ENCODE data around the gene PTX3.

PTX3 gene
- 0 to 0.42 (median 0) reads per million in 9 experiments for total RNA-seq

DNA sequence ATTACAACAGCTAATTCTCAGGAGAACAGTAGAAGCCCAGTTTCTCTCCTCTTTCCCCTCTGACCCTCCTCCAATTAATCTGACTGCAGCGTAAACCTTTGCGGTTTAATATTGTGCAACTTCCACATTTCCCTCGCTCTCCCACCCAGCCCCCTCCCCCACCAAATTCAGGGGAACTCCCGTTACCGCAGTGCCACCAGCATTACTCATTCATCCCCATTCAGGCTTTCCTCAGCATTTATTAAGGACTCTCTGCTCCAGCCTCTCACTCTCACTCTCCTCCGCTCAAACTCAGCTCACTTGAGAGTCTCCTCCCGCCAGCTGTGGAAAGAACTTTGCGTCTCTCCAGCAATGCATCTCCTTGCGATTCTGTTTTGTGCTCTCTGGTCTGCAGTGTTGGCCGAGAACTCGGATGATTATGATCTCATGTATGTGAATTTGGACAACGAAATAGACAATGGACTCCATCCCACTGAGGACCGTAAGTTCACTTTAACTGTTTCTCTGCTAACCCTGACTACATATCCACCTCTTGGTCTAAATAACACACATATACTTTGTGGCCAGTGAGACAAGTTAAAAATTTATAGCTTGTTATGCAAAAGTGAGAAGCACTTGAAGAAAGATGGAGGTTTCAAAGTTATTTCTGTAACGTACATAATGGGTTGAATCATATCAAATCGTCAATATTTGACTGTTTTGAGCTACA lies at the start of gene PTX3:
Gene PTX3, plus strand, starts transcription at position 268 of the 709 bp plus-strand sequence. Its CDS starts 84 bp downstream, at position 352.
- Mint-ChIP-seq H3K9me3 (peaks cover 0 to 2% of the 10 kb centered on the region in 2 donors), H3K27me3 (peaks cover 31 to 39% of the 10 kb centered on the region in 2 donors), H3K4me3 (no peak within 1 kb of the TSS), H3K4me1 (ENCODE audit: low read depth in 2 of 2) (peaks cover 3 to 6% of the 10 kb centered on the region in 2 donors), H3K27ac (no peak within 1 kb of the TSS), H3K36me3 (ENCODE audit: insufficient read depth) (no peaks in the 10 kb centered on the region)
- ATAC-seq (replicated peaks) (no peak), DNase-seq (no peak)

DNA sequence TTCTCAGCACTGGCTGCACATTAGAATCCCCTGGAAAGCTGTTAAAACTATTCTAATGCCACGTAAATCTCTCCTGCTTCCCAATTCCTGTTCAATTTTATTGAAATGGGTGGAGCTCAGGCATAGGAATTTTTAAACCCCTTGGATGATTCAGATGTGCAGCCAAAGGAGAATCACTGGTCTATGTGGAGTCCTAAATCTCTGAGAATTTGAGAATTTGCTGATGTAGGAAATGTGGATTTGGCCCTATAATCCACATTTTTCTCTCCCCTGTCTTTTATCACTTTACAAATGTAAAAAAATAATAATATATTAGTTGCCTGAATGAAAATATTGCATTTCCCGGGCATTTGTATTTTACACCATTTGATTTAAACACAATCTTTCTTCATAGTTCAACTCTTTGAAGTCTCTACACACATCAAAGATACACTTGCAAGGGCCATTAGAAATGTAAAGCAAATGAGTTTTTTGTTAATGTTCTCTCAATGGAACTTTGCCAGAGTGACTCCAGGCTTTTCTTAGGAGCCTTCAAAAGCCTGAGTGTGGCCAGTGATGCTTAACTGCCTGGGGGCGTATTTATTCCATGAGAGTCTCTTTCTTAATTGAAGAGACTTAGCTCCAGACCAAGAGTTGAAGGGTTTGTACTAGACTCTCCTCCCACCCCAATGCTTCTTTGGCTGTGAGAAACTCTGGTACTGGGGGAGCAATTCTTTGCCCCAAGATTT lies 48.8 kb upstream of the PTX3 start:
- Mint-ChIP-seq H3K27ac (no peak overlapping the region), H3K36me3 (ENCODE audit: insufficient read depth) (no peaks in the 10 kb centered on the region), H3K27me3 (no peaks in the 10 kb centered on the region), H3K4me1 (ENCODE audit: low read depth in 2 of 2) (no peaks in the 10 kb centered on the region), H3K4me3 (no peak overlapping the region), H3K9me3 (no peaks in the 10 kb centered on the region)
- no peak for ATAC-seq (replicated peaks)
- DNase-seq, result no peak

DNA sequence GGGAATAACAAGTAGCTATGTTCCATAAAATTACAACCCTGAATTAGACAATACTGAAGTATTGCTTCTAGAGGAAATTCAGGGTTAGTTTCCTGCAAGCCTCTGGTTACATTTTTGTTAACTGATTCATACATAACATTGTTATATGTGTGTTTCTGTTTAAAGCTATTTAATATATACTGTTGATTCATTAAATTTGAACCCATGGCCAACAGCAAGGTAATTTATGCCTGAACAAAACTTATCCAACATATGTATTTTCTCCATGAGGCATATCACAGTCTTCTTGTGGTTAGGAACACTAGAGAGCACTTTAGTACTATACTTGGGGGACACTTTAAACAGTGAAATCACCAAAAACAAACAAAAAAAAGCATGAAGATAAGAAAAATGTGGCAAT lies 47.7 kb upstream of the PTX3 start:
- H3K9me3 Mint-ChIP-seq, result no peaks in the 10 kb centered on the region
- no peaks in the 10 kb centered on the region for H3K36me3 Mint-ChIP-seq (ENCODE audit: insufficient read depth)
- ATAC-seq (replicated peaks) (no peak), DNase-seq (no peak)
- H3K4me1 Mint-ChIP-seq (ENCODE audit: low read depth in 2 of 2), result no peaks in the 10 kb centered on the region
- no peaks in the 10 kb centered on the region for H3K27me3 Mint-ChIP-seq
- no peak overlapping the region for H3K27ac Mint-ChIP-seq
- H3K4me3 Mint-ChIP-seq, result no peak overlapping the region

DNA sequence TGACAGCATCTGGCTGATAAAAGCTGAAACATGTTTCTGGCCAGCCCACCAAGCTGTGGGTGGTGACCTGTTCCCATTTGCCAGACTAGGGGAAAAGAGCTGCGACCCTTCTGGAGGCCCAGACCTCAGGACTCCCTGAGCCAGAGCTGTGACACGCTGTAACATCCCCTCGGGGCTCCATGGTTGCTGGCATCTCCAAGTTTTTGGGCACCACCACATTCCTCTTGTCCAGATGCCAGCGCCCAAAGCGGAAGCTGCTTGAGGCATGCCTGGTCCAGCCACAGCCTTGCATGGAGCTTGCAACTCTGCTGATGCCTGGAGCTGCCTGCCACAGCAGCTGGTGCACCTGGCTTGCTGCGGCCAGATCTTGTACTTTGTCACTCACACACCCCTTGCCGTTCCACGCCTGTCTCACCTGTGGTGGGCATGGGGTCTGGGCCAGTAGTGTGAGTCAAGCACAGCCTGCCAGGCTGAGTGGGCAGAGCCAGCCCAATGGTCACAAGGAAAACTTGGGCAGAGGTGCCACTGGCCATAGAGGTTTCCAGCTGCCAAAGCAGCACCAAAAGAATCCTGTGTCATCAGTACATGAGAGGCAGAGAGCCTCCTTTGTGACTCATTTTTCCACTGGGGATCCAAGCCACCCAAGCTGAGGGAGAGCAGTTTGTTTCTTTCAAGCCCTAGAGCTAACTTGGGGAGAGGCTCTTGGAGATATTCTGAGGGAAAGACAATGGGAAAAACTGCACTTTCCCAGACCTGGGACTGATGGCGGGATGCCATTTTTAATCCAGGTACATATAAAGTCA lies 45.7 kb upstream of the PTX3 start:
- no peaks in the 10 kb centered on the region for H3K9me3 Mint-ChIP-seq
- H3K4me3 Mint-ChIP-seq, result no peak overlapping the region
- no peak overlapping the region for H3K27ac Mint-ChIP-seq
- H3K27me3 Mint-ChIP-seq, result peaks cover 0 to under 1% of the 10 kb centered on the region in 2 donors
- H3K36me3 Mint-ChIP-seq (ENCODE audit: insufficient read depth), result no peaks in the 10 kb centered on the region
- no peaks in the 10 kb centered on the region for H3K4me1 Mint-ChIP-seq (ENCODE audit: low read depth in 2 of 2)
- no peak for DNase-seq
- ATAC-seq (replicated peaks), result no peak

DNA sequence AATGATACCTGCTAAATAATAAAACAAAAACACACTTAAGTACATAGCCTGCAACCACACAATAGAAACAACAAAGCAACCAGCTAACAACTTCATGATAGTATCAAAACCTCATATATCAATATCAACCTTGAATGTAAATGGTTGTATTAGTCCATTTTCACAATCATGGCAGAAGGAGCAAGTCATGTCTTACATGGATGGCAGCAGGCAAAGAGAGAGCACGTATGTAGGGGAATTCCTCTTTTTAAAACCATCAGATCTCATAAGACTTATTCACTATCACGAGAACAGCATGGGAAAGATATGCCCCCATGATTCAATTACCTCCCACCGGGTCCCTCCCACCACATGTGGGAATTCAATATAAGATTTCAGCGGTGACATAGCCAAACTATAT lies 44.5 kb upstream of the PTX3 start:
- H3K36me3 Mint-ChIP-seq (ENCODE audit: insufficient read depth), result no peaks in the 10 kb centered on the region
- no peaks in the 10 kb centered on the region for H3K4me1 Mint-ChIP-seq (ENCODE audit: low read depth in 2 of 2)
- DNase-seq (no peak), ATAC-seq (replicated peaks) (no peak)
- H3K27me3 Mint-ChIP-seq, result peaks cover 4 to 12% of the 10 kb centered on the region in 2 donors
- H3K9me3 Mint-ChIP-seq, result peaks cover 0 to 4% of the 10 kb centered on the region in 2 donors
- H3K4me3 Mint-ChIP-seq, result no peak overlapping the region
- H3K27ac Mint-ChIP-seq, result no peak overlapping the region

DNA sequence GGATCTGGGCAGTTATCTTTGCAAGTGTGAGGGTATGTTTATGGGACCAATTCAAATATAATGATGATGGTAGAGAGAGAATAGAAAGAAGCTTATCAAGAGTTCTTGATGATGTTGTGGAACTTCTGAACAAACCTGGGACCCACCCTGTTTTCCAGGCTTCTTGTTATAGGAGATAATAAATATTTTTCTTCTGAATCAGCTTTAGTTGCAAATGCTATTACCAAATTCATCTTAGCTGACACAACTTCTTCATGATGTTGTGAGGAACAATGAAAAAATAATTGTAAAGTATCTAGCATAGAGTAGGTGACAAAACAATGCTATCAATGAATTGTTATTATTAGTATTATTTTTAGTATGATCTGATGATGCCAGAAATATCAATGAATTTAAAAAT lies 43.5 kb upstream of the PTX3 start:
- Mint-ChIP-seq H3K27me3 (peaks cover 12 to 22% of the 10 kb centered on the region in 2 donors), H3K4me1 (ENCODE audit: low read depth in 2 of 2) (no peaks in the 10 kb centered on the region), H3K4me3 (no peak overlapping the region), H3K27ac (no peak overlapping the region), H3K36me3 (ENCODE audit: insufficient read depth) (no peaks in the 10 kb centered on the region), H3K9me3 (peaks cover 3 to 11% of the 10 kb centered on the region in 2 donors)
- ATAC-seq (replicated peaks) (no peak), DNase-seq (no peak)

DNA sequence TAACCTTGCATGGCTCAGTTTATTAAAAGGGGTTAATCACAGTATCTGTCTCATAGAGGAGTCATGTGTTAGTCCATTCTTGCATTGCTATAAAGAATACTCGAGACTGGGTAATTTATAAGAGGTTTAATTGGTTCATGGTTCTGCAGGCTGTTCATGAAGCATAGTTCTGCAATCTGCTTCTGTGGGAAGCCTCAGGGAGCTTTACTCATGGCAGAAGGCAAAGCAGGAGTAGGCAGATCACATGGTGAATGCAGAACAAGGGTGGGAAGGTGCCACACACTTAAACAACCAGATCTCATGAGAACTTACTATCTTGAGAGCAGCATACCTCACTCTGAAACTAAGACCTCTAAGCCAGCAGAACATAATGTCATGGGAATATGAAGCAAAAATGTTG lies 42.2 kb upstream of the PTX3 start:
- ATAC-seq (replicated peaks) (no peak), DNase-seq (no peak)
- H3K27me3 Mint-ChIP-seq, result peaks cover 12 to 22% of the 10 kb centered on the region in 2 donors
- no peak overlapping the region for H3K4me3 Mint-ChIP-seq
- H3K4me1 Mint-ChIP-seq (ENCODE audit: low read depth in 2 of 2), result no peaks in the 10 kb centered on the region
- peaks cover 3 to 11% of the 10 kb centered on the region in 2 donors for H3K9me3 Mint-ChIP-seq
- no peaks in the 10 kb centered on the region for H3K36me3 Mint-ChIP-seq (ENCODE audit: insufficient read depth)
- no peak overlapping the region for H3K27ac Mint-ChIP-seq

DNA sequence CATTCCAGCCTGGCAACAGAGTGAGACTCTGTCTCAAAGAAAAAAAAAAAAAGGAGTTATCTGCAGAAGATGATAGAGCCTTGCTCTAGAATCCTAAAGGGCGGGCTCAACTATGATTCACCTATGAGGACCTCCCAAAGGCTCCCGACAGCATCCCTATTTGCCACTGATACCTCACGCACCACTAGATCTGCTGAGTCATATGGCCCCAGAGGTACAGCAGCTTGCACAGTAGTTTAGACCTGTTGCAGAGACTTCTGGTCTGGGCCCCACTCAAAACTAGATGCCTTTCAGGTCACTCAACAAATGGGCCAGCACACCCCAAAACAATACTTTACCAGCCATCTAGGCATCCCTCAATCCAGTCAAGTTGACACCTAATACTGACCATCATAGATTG lies 38.1 kb upstream of the PTX3 start:
- H3K27ac Mint-ChIP-seq, result no peak overlapping the region
- no peak for ATAC-seq (replicated peaks)
- H3K9me3 Mint-ChIP-seq, result peaks cover 5 to 11% of the 10 kb centered on the region in 2 donors
- no peak for DNase-seq
- H3K27me3 Mint-ChIP-seq, result peaks cover 16 to 22% of the 10 kb centered on the region in 2 donors
- no peaks in the 10 kb centered on the region for H3K4me1 Mint-ChIP-seq (ENCODE audit: low read depth in 2 of 2)
- H3K36me3 Mint-ChIP-seq (ENCODE audit: insufficient read depth), result no peaks in the 10 kb centered on the region
- H3K4me3 Mint-ChIP-seq, result no peak overlapping the region

DNA sequence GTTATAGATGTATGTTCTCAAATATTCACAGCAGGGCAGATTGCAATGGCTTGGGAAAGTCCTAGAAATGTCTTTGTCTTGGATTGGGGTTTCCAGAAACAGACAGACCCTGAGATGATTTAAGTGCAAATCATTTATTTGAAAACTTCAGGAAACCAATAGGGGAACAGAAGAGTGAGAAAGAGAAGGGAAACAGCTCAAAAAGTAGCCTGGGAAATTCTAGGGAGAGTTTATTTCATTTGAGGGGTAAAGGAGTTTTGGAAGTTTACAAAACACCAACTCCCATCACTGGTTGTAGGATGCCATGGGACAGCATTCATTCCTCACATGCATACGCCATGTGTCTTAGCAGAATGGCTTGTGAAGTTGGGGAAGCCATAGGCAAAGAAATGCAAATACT lies 32.3 kb upstream of the PTX3 start:
- Mint-ChIP-seq H3K9me3 (peaks cover 0 to 9% of the 10 kb centered on the region in 2 donors), H3K4me1 (ENCODE audit: low read depth in 2 of 2) (no peaks in the 10 kb centered on the region), H3K27me3 (peaks cover 0 to 9% of the 10 kb centered on the region in 2 donors), H3K27ac (no peak overlapping the region), H3K4me3 (no peak overlapping the region), H3K36me3 (ENCODE audit: insufficient read depth) (no peaks in the 10 kb centered on the region)
- ATAC-seq (replicated peaks) (no peak), DNase-seq (no peak)

DNA sequence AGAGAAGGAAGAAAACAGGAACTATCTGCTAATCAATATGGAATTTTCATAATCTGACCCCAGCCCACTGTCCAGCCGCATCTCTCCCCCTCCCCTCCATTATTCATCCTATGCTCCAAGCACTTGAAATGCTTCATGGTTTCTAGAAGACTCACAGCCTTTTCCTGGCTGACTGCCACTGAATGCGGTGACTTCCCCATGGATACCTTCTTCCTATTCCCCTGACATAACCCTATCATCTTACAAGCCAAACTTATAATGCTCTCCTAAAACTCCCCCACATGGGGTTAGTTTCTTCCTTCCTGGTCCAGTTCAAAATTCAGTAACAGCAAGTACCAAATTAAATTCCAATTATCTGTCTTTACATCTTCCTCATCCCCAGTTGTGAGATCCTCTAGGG lies 31.2 kb upstream of the PTX3 start:
- H3K36me3 Mint-ChIP-seq (ENCODE audit: insufficient read depth), result no peaks in the 10 kb centered on the region

DNA sequence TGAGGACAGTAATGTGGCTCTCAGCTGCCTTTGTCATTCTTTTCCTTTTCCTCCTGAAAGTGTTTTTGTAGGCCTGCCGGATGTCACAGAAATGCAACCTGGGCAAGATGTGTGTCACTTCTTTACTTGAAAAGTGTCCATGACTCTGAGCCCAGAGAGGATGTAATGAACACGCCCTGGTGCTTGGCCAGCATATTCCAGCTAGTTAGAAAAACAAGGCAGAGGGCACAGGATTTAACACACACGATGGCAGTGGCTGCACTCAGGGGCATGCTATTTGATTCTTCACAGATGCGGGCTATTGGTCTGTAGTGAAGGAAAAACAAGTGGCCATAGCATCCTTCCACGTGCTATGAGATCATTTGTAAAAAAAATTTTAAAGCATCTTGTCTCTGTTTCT lies 30.3 kb upstream of the PTX3 start:
- Mint-ChIP-seq H3K36me3 (ENCODE audit: insufficient read depth) (no peaks in the 10 kb centered on the region), H3K4me1 (ENCODE audit: low read depth in 2 of 2) (no peaks in the 10 kb centered on the region), H3K27ac (no peak overlapping the region), H3K4me3 (no peak overlapping the region), H3K27me3 (peaks cover 0 to 9% of the 10 kb centered on the region in 2 donors), H3K9me3 (peaks cover 0 to 9% of the 10 kb centered on the region in 2 donors)
- no peak for ATAC-seq (replicated peaks)
- no peak for DNase-seq

More for the DNA sequence above, 31.2 kb upstream of the PTX3 start:
- no peak overlapping the region for H3K4me3 Mint-ChIP-seq
- ATAC-seq (replicated peaks), result no peak
- no peaks in the 10 kb centered on the region for H3K4me1 Mint-ChIP-seq (ENCODE audit: low read depth in 2 of 2)
- H3K27ac Mint-ChIP-seq, result no peak overlapping the region
- H3K9me3 Mint-ChIP-seq, result peaks cover 0 to 9% of the 10 kb centered on the region in 2 donors
- peaks cover 0 to 9% of the 10 kb centered on the region in 2 donors for H3K27me3 Mint-ChIP-seq
- DNase-seq, result no peak

DNA sequence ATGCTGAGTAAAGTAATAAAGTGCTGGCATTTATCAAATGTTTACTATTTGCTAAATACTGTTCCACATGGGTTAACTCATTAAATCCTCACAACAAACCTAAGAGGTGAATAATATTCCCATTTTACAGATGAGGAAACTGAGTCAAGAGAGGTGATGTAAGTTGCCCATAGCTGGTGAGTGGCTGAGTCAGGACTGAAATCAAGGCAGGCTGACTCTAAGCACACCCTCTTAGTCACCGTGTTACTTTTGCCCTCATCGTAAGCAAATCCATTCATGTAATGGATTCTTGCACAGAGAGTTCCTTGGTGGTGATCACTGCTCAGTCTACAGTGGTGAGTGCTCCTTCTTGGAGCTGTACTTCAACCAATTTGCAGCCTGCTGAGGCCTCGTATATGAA lies 28.9 kb upstream of the PTX3 start:
- H3K4me3 Mint-ChIP-seq, result no peak overlapping the region
- ATAC-seq (replicated peaks) (no peak), DNase-seq (no peak)
- H3K36me3 Mint-ChIP-seq (ENCODE audit: insufficient read depth), result no peaks in the 10 kb centered on the region
- H3K9me3 Mint-ChIP-seq, result peaks cover 0 to 6% of the 10 kb centered on the region in 2 donors
- peaks cover 0 to 5% of the 10 kb centered on the region in 2 donors for H3K27me3 Mint-ChIP-seq
- H3K4me1 Mint-ChIP-seq (ENCODE audit: low read depth in 2 of 2), result no peaks in the 10 kb centered on the region
- H3K27ac Mint-ChIP-seq, result no peak overlapping the region

DNA sequence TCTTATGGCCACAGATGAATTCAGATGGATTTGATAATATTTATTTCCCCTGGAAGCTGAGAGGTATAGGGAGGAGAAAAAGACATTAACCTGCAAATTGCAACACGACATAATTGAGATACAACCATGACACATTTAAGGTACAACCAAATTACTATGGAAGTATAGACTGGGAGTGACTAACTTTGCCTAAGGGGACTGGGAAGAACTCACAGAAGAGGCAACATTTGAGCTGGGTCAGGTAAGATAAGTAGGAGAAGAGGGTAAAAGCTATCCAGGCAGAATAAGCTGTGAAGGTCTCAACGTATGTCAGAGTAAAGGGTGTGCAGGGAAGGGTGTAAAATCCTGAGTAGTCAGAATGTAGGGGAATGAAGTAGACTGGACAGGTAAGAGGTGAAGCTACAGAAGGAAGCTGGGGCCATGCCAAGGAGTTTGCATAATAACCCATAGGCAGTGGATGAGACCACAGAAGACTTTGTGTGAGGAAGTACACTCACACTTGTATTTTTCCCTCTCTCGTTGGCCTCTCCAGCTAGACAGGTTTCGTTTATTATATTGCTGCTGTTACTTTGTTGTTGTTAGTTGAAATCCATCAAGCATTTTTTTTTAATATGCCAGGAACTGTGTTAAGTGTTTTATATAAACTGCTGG lies 28.0 kb upstream of the PTX3 start:
- DNase-seq, result no peak
- peaks cover 0 to 6% of the 10 kb centered on the region in 2 donors for H3K9me3 Mint-ChIP-seq
- peaks cover 0 to 5% of the 10 kb centered on the region in 2 donors for H3K27me3 Mint-ChIP-seq
- no peak overlapping the region for H3K4me3 Mint-ChIP-seq
- ATAC-seq (replicated peaks), result no peak
- no peaks in the 10 kb centered on the region for H3K4me1 Mint-ChIP-seq (ENCODE audit: low read depth in 2 of 2)
- no peaks in the 10 kb centered on the region for H3K36me3 Mint-ChIP-seq (ENCODE audit: insufficient read depth)
- H3K27ac Mint-ChIP-seq, result no peak overlapping the region

Measured in effector memory CD8-positive, alpha-beta T cell (primary cell).